NCI-H128 (cell line): ENCODE results near the gene HDAC5.
"Not testable (repeated sequence)": the region's sequence is repeated elsewhere in the genome, so short reads cannot be mapped to it uniquely, and the experiment has no call there.

ENCODE experiments used
- DNase-seq: peaks from one replicate; lab custom pipeline; 2025; ENCODE audit not compliant: unreplicated experiment; lab: John Stamatoyannopoulos, UW

HDAC5 gene

GRCh38 chr17:44133918-44134476, 10.6 kb upstream of the HDAC5 start:
- no peak for DNase-seq

GRCh38 chr17:44132275-44132821, 8.9 kb upstream of the HDAC5 start:
- no peak for DNase-seq

DNA sequence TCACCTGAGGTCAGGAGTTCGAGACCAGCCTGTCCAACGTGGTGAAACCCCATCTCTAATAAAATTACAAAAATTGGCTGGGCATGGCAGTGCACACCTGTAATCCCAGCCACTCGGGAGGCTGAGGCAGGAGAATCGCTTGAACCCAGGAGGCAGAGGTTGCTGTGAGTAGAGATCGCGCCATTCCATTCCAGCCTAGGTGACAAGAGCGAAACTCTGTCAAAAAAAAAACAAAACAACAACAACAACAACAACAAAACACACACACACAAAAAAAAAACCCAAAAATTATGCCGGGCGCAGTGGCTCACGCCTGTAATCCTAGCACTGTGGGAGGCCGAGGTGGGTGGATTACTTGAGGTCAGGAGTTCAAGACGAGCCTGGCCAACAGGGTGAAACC, 7.9 kb upstream of the HDAC5 start:
- not testable (repeated sequence) for DNase-seq

DNA sequence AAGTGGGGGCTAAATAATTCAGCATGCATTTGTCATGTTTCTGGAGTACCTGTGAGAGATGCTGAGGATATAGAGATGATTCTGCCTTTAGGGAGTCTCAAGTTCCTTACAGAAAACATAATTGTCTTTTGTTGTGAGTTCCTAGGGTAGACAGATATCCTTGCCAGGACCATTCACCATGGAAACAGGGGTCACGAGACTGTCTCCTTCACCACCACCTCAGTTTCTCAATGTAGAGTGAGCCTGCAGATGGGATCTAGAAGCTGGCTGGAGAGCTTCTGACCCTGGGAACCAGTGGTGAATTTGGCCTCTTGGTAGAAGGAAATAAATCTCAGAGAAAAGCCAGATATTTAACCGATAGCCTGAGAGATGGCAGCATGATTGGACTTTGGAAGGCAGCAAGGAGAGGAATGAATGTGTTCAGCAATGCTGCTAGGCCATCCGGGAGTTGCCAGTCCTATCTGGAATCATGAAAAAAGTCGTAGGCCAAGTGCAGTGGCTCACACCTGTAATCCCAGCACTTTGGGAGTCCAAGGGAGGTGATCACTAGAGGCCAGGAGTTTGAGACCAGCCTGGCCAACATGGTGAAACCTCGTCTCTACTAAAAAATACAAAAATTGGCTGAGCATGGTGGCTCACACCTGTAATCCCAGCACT, 7.4 kb upstream of the HDAC5 start:
- no peak for DNase-seq

- DNase-seq, result no peak
Measured at GRCh38 chr17:44128383-44128782, 4.9 kb upstream of the HDAC5 start.

DNA sequence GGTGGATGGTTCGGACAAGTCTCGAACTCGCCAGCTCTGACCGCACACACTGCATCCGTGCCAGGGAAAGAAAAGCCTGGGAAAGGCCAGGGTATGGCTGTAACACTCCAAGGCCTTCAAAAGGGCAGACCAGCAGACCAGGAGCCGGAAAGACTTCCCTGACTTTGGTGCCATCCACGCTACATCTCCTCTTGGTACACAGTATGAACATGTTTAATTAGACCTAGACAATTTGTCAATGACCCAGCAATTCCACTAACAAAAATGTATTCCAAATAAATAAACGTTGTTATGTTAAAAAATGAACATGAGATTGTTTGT, 637 bp upstream of the HDAC5 start:
- no peak for DNase-seq

DNA sequence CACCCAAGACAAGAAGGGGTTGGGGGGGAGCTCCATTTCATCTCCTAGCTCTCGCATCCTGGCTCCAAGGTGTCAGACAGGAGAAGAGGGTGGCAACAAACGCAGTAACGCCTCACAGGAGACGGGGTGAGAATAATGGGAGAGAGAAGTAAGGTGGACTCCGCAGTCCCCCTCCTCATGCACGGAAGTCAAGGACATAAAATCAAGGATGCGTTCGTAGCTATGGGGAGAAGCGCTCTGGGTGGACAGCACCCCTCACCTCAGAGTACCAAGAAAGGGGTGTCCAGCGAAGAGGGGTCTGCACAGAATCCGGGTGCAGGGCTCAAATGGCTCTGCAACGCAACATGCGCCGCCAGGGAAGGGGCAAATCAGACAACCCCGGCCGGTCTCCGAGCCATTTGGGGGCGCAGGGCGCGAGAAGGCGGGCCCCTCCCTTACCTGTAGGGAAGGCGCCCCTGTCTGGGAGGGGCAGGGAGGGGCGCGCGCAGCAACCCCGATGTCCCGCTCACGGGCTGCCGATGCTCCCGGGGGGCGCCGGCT, 555 bp downstream of the HDAC5 start:
- no peak for DNase-seq

GRCh38 chr17:44121997-44122815, 1.2 kb downstream of the HDAC5 start:
- no peak for DNase-seq

- no peak for DNase-seq
Measured at GRCh38 chr17:44120851-44121605, 2.4 kb downstream of the HDAC5 start.

GRCh38 chr17:44120281-44120680, 3.2 kb downstream of the HDAC5 start:
- DNase-seq, result not testable (repeated sequence)

DNA sequence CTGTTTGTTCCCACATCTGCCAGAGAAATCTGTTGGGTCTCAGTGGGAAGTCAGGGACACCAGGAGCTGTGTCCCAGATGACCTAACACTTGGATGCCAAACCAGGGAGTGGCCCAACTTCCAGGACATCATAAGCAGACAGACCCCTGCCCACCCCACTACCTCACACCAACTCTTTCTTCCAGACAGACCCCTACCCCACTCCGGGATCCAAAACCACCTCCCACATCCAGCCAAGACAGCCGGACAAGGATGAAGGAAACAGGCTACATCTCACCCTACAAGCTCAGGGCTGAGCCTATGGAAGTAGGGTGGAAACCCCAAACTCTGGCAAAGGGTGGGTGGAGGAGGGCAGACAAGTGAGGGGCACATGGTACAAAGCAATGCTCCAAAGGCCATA, 3.6 kb downstream of the HDAC5 start:
- no peak for DNase-seq

DNA sequence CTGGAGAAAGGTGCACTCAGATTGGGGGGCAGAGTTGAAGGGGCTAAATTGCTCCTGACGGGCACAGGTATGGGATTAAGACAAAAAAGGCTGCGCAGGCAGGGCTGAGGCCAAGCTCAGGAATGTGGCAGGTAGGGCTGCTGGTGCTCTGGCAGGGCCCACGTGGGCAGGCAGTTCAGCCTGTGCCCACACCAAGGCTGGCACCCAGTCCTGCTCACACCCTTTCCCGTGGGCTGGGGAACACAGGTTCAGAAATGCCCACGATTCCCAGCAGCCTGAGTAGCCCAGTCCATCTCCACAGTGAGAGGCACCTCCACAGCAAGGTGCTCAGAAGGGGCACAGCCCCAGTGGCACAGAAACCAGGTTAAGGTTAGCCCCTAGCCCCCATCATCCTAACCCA, 4.4 kb downstream of the HDAC5 start:
- no peak for DNase-seq

DNA sequence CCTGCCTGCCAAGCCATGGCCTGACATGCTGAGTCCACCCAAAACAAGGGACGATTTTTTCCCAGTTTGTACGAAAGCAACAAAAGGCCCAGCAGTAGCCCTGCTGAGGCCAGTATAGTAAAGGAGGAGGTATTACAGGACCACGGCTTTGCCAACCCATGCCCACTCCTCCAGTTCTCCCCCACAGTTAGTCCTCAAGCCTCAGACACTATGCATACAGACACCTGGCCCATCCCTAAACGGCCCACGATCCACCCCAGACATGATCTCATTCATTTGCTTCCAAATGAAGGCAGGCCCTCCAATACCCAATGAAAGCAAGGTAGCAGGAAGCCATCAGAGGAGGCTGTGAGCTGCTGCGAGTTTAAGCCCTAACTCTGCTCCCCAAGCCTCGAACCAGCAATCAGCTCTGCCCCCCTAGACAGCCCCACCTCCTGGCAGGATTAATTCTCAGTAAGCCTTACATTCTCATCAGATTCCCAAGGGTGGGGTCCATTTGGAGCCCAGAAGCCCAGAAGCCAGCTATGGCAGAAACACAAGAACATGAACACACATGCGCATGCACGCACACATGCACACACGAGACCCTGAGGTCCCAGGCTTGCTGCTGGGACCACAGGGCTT, 4.9 kb downstream of the HDAC5 start:
- DNase-seq, result no peak

DNA sequence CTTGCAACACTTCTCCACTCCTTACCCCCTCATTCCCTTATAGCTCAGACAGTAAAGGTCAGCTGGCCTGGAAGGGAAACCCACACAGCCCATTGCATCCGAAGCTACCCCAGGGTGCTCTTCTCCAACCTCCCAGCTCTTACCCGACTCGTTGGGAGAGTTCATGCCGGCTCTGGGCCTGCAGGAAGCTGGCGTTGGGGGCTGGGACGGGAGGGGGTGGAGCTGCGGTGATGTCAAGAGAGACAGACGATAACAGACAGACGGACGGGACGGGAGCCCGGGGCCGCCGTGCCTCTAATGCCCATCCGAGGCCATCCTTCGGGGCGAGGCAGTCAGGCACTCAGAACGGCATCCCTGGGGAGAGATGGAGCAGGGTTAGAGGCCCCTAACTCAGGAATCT, 6.1 kb downstream of the HDAC5 start:
- no peak for DNase-seq

GRCh38 chr17:44115585-44116415, 7.6 kb downstream of the HDAC5 start:
- DNase-seq, result no peak

GRCh38 chr17:44113868-44114840, 9.3 kb downstream of the HDAC5 start:
- DNase-seq, result no peak

- DNase-seq, result no peak
Measured at GRCh38 chr17:44113382-44113781, 10.1 kb downstream of the HDAC5 start.
